Measurements from ENCODE around the gene MYDGF. TPM values are rescaled to one million over a fixed set of nuclear protein-coding genes. Genes with fewer than 3 reads are reported as not detected.

The MYDGF gene
- total RNA-seq, 1 experiment from 2014 or later = 128 TPM

- CTCF ChIA-PET = interaction anchor here (0.7 to 1.7 kb wide), 2 partner anchors 21 to 56 kb away, joined by 3 to 5 read pairs; no protein-coding TSS in a partner anchor
- H3K4me1 ChIP-seq (ENCODE audit: insufficient read depth, low read length, poor library complexity, severe bottlenecking) = peaks cover 7% of the 10 kb centered on the region
- intact Hi-C loops (cut with micrococcal nuclease; ENCODE audit: unreplicated experiment) = no loop called here
- TF ChIP-seq EZH2 (IDR thresholded peaks at IDR 0.05; ENCODE audit: borderline replicate concordance, low read depth, low read length, poor library complexity, severe bottlenecking) (no peak), CTCF (conservative IDR thresholded peaks at IDR 0.05; ENCODE audit: low read depth, low read length) (peak; percentile 82)
- POLR2A ChIA-PET (ENCODE audit: low non-redundant PET) = no interaction called here
- H3K9me3 ChIP-seq (ENCODE audit: low read depth, low read length, poor library complexity, severe bottlenecking) = no peaks in the 10 kb centered on the region
- H3K36me3 ChIP-seq (ENCODE audit: insufficient read depth, low read length, poor library complexity, severe bottlenecking) = no peaks in the 10 kb centered on the region
- H3K4me3 ChIP-seq (ENCODE audit: low read depth, low read length, poor library complexity, severe bottlenecking) = no peak overlapping the region
- no peaks in the 10 kb centered on the region for H3K27me3 ChIP-seq (replicated peaks; ENCODE audit: insufficient read depth, low read depth, low read length, poor library complexity)
- no TSS peak for BruUV-seq (replicated peaks)
- peak; percentile 53 for DNase-seq (ENCODE audit: low spot score)
- H3K27ac ChIP-seq (ENCODE audit: low read depth, low read length, poor library complexity, severe bottlenecking) = no peak overlapping the region
Measured at GRCh38 chr19:4633140-4633967, 36.8 kb downstream of the MYDGF start.

GRCh38 chr19:4624733-4625362, 45.3 kb downstream of the MYDGF start:
- H3K4me1 ChIP-seq (ENCODE audit: insufficient read depth, low read length, poor library complexity, severe bottlenecking) = no peaks in the 10 kb centered on the region
- CTCF ChIA-PET = interaction anchor here (0.6 kb wide), 1 partner anchor 168 kb away, joined by 3 read pairs; no protein-coding TSS in a partner anchor
- H3K9me3 ChIP-seq (ENCODE audit: low read depth, low read length, poor library complexity, severe bottlenecking) = no peaks in the 10 kb centered on the region
- POLR2A ChIA-PET (ENCODE audit: low non-redundant PET) = interaction anchor here (0.7 kb wide), 1 partner anchor 128 kb away, joined by 3 read pairs; no protein-coding TSS in a partner anchor
- H3K36me3 ChIP-seq (ENCODE audit: insufficient read depth, low read length, poor library complexity, severe bottlenecking) = no peaks in the 10 kb centered on the region
- H3K4me3 ChIP-seq (ENCODE audit: low read depth, low read length, poor library complexity, severe bottlenecking) = no peak overlapping the region
- no peak overlapping the region for H3K27ac ChIP-seq (ENCODE audit: low read depth, low read length, poor library complexity, severe bottlenecking)
- intact Hi-C loops (cut with micrococcal nuclease; ENCODE audit: unreplicated experiment) = no loop called here
- DNase-seq (ENCODE audit: low spot score) = no peak
- H3K27me3 ChIP-seq (replicated peaks; ENCODE audit: insufficient read depth, low read depth, low read length, poor library complexity) = peaks cover 2% of the 10 kb centered on the region
- TF ChIP-seq CTCF (conservative IDR thresholded peaks at IDR 0.05; ENCODE audit: low read depth, low read length) (peak; percentile 49), EZH2 (IDR thresholded peaks at IDR 0.05; ENCODE audit: borderline replicate concordance, low read depth, low read length, poor library complexity, severe bottlenecking) (no peak)
- BruUV-seq (replicated peaks) = no TSS peak

GRCh38 chr19:4624301-4624700, 45.8 kb downstream of the MYDGF start:
- Histone ChIP-seq H3K27ac (ENCODE audit: low read depth, low read length, poor library complexity, severe bottlenecking) (no peak overlapping the region), H3K4me3 (ENCODE audit: low read depth, low read length, poor library complexity, severe bottlenecking) (no peak overlapping the region), H3K36me3 (ENCODE audit: insufficient read depth, low read length, poor library complexity, severe bottlenecking) (no peaks in the 10 kb centered on the region), H3K4me1 (ENCODE audit: insufficient read depth, low read length, poor library complexity, severe bottlenecking) (no peaks in the 10 kb centered on the region), H3K27me3 (replicated peaks; ENCODE audit: insufficient read depth, low read depth, low read length, poor library complexity) (peaks cover 3% of the 10 kb centered on the region), H3K9me3 (ENCODE audit: low read depth, low read length, poor library complexity, severe bottlenecking) (no peaks in the 10 kb centered on the region)
- CTCF ChIA-PET = interaction anchor here (0.6 to 0.7 kb wide), 2 partner anchors 38 to 168 kb away, joined by 3 to 12 read pairs; no protein-coding TSS in a partner anchor
- intact Hi-C loops (cut with micrococcal nuclease; ENCODE audit: unreplicated experiment) = no loop called here
- POLR2A ChIA-PET (ENCODE audit: low non-redundant PET) = no interaction called here
- TF ChIP-seq EZH2 (IDR thresholded peaks at IDR 0.05; ENCODE audit: borderline replicate concordance, low read depth, low read length, poor library complexity, severe bottlenecking) (no peak), CTCF (conservative IDR thresholded peaks at IDR 0.05; ENCODE audit: low read depth, low read length) (no peak)
- BruUV-seq (replicated peaks) = no TSS peak
- no peak for DNase-seq (ENCODE audit: low spot score)
